ENCODE measurements around the gene CRCP.
"Not testable (repeated sequence)": the region's sequence is repeated elsewhere in the genome, so short reads cannot be mapped to it uniquely, and the experiment has no call there.

The CRCP gene

DNA sequence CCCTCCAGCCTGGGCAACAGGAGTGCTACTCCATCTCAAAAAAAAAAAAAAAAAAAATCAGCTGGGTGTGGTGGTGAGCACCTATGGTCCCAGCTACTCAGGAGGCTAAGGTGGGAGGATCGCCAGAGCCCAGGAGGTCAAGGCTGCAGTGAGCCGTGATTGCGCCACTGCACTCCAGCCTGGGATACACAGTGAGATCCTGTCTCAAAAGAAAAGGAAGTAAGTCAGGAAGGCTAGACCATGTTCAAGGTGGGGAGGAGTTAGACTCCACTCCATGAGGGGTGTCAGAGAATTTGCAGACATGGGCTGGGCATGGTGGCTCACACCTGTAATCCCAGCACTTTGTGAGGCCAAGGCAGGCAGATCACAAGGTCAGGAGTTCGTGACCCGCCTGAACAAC, 6.2 kb upstream of the CRCP start:
- DNase-seq (ENCODE audit: low read depth in 3 of 3) = not testable (repeated sequence)

DNA sequence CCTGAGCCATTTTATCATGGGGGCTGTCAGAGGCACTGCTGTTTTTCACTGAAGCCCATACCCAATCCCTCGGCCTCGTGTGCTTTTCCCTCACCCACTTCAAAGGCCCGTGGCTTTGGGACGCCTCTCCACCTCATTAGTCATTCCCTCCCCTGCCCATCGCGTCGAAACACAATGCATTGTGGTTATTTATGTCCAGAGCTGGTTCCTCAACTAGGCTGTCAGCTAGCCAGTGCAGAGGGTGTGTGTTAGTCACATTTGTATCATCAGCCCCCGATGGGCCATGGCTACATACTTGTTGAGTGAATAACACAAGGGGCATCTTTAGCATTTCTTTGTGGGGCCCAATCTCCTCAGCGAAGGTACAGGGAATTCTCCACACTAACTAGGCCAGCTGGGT, 3.8 kb upstream of the CRCP start:
- DNase-seq (ENCODE audit: low read depth in 3 of 3) = no peak

DNA sequence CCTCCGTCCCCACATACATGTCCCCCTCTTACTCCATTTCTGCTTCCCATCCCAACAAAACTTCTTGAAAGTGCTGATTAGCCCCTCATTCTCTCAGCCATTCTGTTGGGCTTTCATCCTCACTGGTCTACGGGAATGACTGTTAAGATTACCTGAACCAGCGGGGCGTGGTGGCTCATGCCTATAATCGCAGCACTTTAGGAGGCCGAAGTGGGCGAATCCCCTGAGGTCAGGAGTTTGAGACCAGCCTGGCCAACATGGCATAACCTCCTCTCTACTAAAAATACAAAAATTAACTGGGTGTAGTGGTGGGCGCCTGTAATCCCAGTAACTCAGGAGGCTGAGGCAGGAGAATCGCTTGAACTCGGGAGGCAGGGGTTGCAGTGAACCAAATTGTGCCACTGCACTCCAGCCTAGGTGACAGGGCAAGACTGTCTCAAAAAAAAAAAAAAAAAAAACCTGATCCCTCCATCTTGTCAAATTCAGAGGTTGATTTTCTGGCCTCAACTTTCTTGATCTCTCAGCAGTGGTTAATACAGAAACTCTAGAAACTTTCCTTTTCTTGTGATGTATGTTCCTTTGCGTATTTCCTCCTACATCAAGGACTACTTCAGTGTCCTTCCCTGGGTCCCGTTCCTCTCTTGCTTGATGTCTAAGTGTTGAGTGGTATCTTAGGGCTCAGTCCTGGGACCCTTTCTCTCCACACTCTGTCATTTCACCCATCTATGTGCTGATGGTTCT, 2.2 kb downstream of the CRCP start:
- not testable (repeated sequence) for DNase-seq (ENCODE audit: low read depth in 3 of 3)

DNA sequence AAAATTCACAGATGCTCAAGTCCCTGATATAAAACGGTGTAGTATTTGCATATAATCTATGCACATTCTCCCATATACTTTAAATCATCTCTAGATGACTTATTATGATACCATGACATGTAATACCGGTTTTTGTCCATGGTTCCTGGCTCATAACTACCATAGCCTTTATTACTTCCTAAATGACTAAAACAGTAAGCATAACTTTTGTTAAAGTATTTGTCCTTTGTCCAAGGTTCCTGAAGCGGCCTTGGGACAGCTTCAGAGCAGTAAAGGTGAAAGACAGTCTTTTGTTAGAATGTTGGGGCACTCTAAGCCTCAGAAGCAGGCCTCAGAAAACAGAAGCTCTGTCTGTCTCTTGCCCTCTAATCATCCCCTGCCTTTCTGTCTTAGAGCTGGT, 4.0 kb downstream of the CRCP start:
- no peak for DNase-seq (ENCODE audit: low read depth in 3 of 3)

DNA sequence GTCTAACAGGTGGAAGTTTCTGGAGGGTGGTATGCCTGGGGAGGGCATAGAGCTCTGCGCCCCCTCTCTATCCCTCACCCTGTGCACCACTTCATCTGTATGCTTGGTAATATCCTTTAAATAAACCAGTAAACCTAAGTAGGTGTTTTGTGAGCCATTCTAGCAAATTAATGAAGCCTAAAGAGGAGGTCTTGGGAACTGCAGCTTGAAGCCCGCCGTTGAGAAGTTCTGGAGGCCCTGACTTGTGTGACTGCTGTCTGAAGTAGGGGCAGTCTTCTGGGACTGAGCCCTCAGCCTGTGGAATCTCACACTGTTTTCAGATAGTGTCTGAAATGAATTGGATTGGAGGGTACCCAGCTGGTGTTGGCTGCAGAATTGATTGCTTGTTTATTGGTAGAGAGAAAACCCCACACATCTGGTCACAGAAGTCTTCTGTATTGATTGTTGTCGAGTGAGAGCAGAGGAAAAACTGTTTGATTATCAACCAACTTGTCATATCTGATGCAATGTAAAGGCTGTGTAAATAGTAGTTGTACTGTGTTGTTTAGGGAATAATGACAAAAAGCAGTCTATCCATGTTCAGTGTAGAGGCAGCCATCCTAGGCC, 4.7 kb downstream of the CRCP start:
- DNase-seq (ENCODE audit: low read depth in 3 of 3) = no peak

DNA sequence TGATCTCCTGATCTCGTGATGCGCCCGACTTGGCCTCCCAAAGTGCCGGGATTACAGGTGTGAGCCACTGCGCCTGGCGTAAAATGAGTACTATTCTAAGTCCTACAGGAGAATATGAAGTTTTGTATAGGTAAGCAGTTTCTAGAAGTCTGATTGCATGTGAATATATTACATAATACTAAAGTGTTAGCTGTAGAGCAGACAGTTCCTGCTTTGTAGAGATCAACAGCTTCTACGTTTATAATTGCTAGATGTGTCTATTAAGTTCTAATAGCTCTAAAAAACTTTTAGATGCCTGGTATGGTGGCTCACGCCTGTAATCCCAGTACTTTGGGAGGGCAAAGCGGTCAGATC, 8.5 kb downstream of the CRCP start:
- DNase-seq (ENCODE audit: low read depth in 3 of 3) = no peak

DNA sequence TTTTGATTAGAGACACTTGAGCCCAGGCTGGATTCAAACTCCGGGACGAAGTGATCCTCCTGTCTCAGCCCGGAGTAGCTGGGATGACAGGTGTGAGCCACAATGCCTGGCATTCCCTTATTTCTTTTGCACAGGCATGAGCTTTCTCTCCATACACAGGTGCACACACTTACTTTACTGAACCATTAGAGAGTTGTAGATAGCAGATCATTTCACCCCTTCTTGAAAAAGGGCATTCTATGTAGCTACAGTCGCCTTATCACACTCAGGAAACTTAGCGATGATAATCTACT, 9.9 kb downstream of the CRCP start:
- not testable (repeated sequence) for DNase-seq (ENCODE audit: low read depth in 3 of 3)

DNA sequence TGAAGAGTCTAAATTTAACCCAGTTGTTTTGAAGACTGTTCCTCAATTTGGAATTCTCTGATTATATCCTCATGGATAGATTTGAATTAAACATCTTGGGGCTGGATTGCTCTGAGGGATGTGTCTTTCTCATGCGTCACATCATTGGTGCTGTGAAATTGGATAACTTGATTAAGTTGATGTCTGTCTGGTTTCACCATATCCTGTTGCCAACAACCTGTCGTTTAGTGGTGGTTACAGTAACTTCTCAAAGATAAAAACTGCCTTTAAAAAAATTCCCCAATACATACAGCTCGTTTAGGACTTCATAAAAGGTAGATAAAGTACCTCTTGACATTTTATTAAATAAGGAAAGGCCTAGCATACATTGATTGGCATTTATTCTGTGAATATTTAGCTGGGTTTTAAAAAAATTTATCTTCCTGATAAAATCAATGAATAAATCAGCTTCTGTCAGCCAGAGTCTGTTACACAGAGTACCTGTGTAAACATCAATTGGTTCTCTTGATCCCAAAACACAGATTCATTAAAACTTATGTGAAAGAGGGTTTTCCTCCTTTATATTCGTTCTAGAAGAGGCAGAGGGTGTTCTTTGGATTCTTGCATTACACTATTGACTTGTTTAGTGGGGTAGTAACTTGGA, 10.5 kb downstream of the CRCP start:
- no peak for DNase-seq (ENCODE audit: low read depth in 3 of 3)

DNA sequence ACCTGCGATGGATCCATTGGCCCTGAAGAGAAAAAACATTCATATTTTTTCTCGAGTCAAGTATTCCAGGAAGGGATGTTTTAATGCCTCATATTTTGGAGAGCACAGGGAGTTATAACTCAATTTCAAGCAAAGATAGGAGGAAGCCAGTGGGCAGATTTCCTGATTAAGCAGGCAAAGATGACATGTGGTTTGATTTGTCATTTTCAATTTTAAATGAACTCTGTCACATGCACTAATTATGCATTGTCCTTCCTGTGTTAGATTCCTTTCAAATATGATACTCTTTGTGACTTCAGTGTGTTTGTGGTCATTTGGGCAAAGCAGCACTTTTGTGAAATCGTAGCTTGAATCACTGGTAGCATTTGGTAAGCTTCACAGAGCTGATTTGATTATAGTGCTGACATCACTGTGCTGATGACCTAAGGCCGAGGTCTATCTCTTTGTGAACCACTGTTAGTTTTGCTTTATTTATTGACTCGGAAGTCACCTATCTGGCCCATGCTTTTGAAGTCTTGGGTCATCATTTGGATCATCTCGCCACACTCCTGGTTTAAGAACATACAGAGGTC, 11.2 kb downstream of the CRCP start:
- DNase-seq (ENCODE audit: low read depth in 3 of 3) = not testable (repeated sequence)

DNA sequence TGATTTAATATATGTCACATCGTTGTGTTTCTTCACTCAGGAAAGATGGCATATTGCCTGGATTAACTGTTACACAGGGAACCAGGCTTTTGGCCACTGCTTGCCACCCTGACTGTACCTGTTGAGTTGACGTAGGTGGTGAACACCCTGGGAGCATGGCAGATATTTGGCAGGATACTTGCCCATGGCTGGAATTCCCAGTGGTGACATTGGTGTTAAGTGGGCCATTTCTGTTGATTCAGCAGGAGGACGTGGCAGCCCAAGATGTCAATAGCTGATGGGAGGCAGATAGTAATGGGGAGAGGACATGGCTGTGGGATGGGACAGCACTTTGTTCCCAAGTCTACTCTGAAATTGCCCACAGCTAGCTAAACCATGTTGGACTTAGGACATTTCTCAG, 12.5 kb downstream of the CRCP start:
- DNase-seq (ENCODE audit: low read depth in 3 of 3) = not testable (repeated sequence)

DNA sequence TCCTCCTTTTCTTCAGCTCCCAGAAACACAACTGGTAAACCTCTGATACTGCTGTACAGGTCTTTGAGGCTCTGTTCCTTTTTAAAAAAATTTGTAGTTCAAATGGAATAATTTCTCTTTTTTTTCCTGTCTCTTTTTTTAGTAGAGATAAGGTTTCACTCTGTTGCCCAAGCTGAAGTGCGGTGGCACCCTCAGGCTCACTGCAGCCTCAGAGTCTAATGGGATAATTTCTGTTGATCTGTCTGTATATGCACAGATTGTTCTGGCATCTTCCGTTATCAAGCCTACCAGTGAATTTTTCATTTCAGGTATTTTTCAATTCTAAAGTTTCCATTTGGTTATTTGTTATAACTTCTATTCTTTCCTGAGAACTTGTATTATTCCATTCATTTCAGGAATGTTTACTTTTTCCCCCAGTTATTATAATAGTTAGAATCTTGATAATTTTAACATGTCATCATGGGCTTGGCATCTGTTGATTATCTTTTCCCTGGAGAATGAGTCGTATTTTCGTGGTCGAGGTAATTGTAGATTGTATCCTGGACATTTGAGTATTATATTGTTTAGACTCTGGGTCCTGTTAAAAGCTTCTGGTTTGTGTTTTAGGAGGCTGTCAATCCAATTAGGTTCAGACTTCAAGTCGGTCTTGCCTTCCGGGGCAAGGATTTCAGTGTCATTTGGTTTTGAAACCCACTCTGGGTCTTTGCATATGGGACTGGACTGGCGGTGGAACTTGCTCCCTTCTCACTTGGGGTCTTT, 24.5 kb downstream of the CRCP start:
- no peak for DNase-seq (ENCODE audit: low read depth in 3 of 3)

DNA sequence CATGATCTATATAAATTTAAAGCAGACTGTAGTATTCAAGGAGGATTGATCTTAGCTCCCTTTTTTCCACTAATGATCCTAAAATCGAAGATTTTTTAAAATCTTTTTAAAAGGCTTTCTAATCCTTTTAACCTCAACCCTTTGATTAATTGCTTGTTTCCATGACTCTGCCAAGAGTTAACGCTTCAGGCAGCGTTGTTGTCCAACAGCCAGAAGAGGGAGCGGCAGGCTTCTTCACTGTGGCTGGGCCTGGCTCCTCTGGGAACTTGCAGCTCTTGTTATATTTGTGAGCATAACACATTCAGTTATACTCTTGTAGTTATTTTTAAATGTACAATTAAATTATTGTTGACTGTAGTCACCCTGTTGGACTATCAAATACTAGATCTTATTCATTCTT, 26.3 kb downstream of the CRCP start:
- DNase-seq (ENCODE audit: low read depth in 3 of 3) = no peak

DNA sequence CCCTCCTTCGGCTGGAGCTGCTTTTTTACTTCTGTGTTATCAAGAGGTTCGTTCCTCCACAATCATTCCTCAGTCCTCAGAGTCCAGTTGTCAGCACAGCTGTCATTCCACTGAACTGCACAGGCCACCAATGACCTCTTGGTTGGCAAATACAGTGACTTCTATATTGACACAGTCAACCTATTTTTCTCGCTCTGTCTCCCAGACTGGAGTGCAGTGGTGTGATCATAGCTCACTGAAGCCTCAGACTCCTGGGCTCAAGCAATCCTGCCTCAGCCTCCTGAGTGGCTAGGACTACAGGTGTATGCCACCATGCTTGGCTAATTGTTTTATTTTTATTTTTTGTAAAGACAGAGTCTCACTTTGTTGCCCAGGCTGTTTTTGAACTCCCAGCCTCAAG, 27.7 kb downstream of the CRCP start:
- no peak for DNase-seq (ENCODE audit: low read depth in 3 of 3)

DNA sequence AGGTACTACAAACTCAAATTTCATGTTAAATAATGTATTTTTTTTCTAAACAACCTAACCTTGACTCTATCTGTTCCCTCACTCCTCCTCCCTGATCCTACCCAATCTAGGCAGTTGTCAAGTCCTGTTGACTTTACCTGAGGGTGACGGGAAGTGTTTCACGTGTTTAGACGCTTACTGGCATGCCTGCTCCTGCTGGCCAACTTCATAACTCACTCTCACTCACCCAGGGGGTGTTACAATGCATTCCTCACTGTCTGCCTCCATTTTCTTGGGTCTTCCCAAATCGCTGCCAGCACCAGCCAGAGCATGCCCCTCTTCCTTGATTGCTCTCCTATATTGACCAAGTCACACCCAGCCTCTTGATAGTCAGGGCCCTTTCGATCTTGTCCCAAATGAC, 28.3 kb downstream of the CRCP start:
- DNase-seq (ENCODE audit: low read depth in 3 of 3) = no peak

DNA sequence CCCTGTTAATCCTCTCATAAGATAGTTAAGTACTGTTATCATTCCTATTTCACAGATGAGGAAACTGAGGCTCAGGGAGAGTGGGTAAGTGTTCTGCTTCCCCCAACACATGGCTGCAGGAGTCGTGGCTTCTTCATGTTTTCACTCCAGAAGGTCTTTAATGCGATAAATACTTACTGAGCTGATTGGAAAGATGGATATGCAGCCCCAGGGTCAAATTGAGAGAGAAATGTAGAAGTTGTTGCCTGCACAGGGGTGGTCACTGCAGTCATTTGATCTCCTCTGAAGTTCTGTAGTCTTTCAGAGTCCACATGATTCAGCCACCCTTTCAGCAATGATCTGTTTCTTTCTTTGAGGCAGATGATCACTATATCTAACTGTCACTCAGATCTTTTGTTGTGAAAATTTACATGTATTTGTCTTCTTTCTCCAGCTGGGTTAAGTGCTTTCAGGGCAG, 29.3 kb downstream of the CRCP start:
- DNase-seq (ENCODE audit: low read depth in 3 of 3) = no peak

DNA sequence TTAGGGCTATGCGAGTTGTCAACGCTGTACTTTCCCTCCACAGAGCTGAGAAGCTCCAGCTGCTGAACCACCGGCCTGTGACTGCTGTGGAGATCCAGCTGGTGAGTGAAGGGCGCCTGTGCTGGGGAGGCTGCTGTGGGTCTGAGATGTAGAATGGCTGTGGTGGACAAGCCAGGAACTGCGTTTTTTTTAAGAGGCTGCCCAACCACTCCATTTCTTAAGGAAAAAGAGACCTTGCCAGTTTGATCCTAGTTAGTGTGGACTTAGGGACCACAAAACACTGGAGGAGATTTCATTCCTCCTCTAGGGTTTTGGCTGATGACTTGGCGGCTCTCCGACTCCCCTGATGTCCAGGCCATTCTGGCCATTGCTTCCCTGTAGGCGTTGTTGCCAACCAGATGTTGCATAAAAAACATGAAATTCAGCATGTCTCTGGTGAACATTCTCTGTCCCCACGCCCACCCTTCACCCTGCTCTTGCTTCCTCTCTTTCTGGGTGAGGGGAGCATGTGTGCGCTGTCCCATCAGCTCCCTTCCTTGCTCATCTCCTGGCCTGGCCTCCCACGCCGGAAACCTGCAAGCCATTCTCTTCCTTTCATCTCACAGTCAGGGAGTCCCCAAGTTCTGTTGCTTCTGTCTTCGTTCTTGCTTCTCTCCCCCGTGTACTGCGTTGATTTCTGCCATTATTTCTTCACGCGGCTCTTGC, 30.9 kb downstream of the CRCP start:
- no peak for DNase-seq (ENCODE audit: low read depth in 3 of 3)

DNA sequence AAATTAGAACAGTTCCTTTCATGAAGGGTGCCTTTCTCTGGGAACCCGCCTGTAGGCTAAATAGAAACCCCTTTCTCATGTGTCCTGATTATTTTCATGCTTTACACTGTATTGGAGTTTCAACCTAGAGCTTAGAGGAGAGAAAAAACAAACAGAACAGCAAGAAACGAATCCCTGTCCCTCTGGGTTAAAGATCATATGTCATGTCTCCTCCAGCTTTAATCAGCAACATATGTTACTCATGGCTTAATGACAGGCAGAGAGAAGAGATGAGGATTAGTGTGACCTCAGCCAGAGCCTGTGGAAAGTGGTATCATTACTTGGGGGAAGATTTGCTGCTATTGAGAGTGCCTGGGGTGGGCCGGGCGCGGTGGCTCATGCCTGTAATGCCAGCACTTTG, 32.1 kb downstream of the CRCP start:
- no peak for DNase-seq (ENCODE audit: low read depth in 3 of 3)

DNA sequence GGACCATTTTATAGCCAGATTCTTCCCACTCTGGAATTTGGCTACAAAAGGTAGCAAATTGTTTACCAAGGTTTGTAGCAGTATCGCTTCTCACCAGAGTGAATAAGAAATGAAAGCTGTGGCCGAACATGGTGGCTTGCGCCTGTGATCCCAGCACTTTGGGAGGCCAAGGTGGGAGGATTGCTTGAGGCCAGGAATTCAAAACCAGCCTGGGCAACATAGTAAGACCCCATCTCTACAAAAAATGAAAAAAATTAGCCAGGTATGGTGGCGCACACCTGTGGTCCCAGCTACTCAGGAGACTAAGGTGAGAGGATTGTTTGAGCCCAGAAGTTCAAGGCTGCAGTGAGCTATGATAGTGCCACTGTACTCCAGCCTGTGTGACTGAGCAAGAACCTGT, 33.0 kb downstream of the CRCP start:
- DNase-seq (ENCODE audit: low read depth in 3 of 3) = not testable (repeated sequence)

DNA sequence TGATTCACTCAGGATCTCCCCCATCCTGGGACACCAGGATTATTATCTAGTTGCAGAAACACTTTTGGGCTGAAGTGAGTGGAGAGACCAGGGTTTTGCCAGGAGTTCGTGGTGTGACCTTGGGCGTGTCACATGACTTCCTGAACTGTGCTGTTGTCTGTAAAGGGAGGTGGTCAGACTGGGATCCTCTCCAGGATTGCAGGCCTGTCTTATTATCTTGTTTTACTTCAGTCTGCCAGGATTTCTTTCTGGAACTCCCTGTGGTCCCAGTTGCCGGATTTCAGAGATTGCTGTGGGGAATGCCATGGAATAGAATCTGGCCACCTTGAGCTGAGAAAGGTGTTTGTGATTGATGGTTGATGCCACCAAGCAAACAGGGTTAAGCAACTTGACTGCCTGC, 35.8 kb downstream of the CRCP start:
- DNase-seq (ENCODE audit: low read depth in 3 of 3) = no peak

DNA sequence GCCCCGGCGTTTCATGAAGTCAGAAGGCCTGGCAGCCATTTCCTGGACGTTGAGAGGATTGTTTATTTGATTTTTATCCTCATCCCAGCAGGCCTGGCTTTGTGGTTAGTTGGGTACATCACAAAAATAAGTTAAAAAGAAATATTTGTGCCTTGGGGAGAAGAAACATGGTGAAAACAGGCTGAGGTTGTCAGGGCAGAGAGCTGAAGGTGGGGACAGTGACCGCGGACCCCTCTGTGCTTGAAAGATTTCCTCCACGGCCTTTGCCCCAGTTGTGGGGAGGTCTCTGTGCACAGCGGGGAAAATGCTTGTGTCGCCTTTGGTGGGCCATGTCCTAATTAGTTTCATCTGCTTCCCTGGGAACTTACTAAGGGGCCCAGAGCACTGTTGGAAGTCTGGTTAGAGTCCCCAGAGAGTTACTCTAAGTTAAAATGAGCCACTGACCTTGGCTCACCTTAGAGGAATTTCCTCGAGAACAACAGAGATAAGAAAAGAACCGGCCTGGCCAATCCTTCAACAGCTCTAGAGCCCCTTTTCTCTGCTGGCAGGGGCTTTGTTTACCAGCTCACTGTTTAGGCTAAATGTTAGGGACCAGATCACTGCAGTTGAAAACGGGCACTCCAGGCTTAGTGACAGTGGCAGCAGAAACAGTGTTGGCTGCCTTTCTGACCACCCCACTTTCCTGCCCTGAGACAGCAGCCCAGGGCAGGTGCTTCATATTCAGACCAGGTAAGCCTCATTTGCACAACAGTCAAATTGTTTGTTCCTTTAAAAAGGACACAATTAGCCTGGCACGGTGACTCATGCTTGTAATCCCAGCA, 37.9 kb downstream of the CRCP start:
- no peak for DNase-seq (ENCODE audit: low read depth in 3 of 3)

DNA sequence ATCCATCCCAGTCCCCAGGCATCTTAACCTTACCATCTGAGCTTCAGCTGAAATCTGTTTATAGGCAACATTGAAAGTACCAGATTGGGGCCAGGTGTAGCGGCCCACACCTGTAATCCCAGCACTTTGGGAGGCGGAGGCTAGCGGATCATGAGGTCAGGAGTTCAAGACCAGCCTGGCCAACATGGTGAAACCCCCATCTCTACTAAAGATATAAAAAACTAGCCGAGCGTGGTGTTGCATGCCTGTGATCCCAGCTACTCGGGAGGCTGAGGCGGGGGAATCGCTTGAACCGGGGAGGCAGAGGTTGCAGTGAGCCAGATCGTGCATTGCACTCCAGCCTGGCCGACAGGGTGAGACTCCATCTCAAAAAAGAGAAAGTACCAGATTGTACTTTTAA, 39.0 kb downstream of the CRCP start:
- DNase-seq (ENCODE audit: low read depth in 3 of 3) = no peak

Measured in stimulated activated CD4-positive, alpha-beta T cell treated with anti-CD3 and anti-CD28 coated beads, TNF-alpha, amount 100 ng/mL, for 24 hours (primary cell).